ENCODE measurements around the gene PSMA8.

DNA sequence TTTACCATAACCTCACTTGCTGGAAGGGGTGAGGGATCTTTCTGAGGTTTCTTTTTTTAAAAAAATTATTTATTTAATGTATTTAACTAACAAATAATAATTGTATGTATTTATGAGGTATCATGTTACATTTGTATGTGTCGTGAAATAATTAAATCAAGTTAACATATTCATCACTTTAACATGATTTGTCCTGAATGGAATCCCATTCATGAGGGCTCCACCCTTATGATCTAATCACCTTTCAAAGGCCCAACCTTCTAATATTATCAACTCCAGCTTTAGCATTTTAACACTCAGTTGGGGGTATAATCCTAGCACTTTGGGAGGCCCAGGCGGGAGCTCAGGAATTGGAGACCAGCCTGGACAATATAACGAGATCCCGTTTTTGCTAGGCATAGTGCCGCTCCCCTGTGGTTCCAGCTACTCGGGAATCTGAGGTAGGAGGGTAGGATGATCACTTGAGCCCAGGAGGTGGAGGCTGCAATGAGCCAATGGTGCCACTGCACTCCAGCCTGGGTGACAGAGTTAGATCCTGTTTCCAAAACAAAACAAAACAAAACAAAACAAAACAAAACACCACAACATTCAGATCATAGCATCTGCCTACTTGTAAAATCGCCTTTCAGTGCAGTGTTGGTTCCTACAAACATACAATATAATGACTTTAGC is 91.5 kb downstream of the PSMA8 start:
- TF ChIP-seq EZH2 (IDR thresholded peaks at IDR 0.05; ENCODE audit: borderline replicate concordance, low read depth, low read length, poor library complexity, severe bottlenecking) = no peak
- TF ChIP-seq, protein P1, sequence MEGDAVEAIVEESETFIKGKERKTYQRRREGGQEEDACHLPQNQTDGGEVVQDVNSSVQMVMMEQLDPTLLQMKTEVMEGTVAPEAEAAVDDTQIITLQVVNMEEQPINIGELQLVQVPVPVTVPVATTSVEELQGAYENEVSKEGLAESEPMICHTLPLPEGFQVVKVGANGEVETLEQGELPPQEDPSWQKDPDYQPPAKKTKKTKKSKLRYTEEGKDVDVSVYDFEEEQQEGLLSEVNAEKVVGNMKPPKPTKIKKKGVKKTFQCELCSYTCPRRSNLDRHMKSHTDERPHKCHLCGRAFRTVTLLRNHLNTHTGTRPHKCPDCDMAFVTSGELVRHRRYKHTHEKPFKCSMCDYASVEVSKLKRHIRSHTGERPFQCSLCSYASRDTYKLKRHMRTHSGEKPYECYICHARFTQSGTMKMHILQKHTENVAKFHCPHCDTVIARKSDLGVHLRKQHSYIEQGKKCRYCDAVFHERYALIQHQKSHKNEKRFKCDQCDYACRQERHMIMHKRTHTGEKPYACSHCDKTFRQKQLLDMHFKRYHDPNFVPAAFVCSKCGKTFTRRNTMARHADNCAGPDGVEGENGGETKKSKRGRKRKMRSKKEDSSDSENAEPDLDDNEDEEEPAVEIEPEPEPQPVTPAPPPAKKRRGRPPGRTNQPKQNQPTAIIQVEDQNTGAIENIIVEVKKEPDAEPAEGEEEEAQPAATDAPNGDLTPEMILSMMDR (conservative IDR thresholded peaks at IDR 0.05; ENCODE audit: low read depth, low read length) = no peak

Measured in A673 (cell line).